ENCODE measurements around the gene SERPINB12.

Gene SERPINB12, protein sequence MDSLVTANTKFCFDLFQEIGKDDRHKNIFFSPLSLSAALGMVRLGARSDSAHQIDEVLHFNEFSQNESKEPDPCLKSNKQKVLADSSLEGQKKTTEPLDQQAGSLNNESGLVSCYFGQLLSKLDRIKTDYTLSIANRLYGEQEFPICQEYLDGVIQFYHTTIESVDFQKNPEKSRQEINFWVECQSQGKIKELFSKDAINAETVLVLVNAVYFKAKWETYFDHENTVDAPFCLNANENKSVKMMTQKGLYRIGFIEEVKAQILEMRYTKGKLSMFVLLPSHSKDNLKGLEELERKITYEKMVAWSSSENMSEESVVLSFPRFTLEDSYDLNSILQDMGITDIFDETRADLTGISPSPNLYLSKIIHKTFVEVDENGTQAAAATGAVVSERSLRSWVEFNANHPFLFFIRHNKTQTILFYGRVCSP

DNA sequence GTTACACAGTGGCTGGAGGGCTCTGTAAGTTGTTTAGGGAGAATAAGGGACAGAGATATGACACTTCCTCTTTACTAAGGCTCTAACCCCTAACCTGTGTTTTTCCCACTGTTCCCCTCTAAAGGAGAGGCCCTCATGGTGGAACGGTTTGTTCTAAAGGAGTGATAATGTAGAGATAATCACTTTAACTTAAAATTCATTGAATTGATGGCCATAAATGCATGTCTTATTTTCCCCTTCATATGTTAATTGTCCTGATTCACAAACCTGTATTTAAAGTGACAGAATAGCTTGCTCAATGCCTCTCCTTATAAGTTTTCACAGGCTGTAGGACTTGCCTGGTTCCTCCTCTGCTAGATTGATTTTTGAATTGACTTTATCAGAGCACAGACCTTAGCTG, at the start of gene SERPINB12:
TSS of gene SERPINB12 (plus strand) at position 301 of the 400 bp plus-strand sequence. CDS start 13,791 bp downstream, outside the sequence.
- no peak within 1 kb of the TSS for H3K27ac Mint-ChIP-seq
- H3K27me3 Mint-ChIP-seq = peaks cover 39% of the 10 kb centered on the region
- H3K9me3 Mint-ChIP-seq = no peaks in the 10 kb centered on the region
- H3K36me3 Mint-ChIP-seq (ENCODE audit: low read depth) = no peaks in the 10 kb centered on the region
- DNase-seq = no peak
- H3K4me3 Mint-ChIP-seq = no peak within 1 kb of the TSS
- no peaks in the 10 kb centered on the region for H3K4me1 Mint-ChIP-seq (ENCODE audit: low read depth)

- Mint-ChIP-seq H3K36me3 (ENCODE audit: low read depth) (no peaks in the 10 kb centered on the region), H3K4me3 (no peak overlapping the region), H3K27me3 (peaks cover 9% of the 10 kb centered on the region), H3K9me3 (no peaks in the 10 kb centered on the region), H3K27ac (no peak overlapping the region), H3K4me1 (ENCODE audit: low read depth) (no peaks in the 10 kb centered on the region)
- DNase-seq = no peak
Measured at GRCh38 chr18:63492851-63493250, 49.3 kb upstream of the SERPINB12 start.

DNA sequence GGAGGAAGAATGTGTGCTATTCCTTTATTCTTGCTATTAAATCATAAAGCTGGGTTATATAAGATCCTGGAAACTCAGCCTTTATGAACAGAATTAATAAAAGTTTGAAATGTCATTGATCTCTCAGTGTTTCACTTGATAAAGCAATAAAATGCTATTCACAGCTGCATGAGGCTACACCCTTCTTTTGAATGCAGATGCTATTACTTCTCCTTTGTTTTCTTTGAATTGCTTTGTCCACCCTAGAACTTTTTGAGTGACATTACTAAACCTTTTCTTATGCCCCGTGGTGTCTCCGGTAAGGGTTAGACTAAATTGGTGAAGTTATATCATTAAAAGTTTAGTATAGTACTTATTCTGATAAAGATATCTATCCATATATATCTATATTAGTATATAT, 46.5 kb upstream of the SERPINB12 start:
- no peaks in the 10 kb centered on the region for H3K4me1 Mint-ChIP-seq (ENCODE audit: low read depth)
- H3K27ac Mint-ChIP-seq = no peak overlapping the region

GRCh38 chr18:63505566-63506335, 36.4 kb upstream of the SERPINB12 start:
- H3K9me3 Mint-ChIP-seq = no peaks in the 10 kb centered on the region

More for the DNA sequence above, 46.5 kb upstream of the SERPINB12 start:
- Mint-ChIP-seq H3K36me3 (ENCODE audit: low read depth) (no peaks in the 10 kb centered on the region), H3K4me3 (no peak overlapping the region), H3K27me3 (peaks cover 6% of the 10 kb centered on the region), H3K9me3 (no peaks in the 10 kb centered on the region)
- DNase-seq = no peak

DNA sequence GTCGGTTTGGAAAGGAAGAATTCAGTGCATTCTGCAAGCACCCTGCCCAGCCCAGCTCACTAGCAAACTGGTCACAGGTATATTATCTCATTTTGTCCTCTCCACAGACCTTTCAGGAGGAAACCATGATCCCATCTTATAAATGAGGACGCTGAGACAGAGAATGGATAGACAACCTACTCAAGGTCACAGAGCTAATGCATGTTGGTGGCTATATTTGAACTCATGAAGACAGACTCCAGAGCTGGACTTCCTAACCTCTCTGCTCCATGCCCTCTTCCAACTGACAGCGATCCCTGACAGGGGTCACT, 35.9 kb upstream of the SERPINB12 start:
- no peak overlapping the region for H3K4me3 Mint-ChIP-seq
- DNase-seq = no peak
- no peak overlapping the region for H3K27ac Mint-ChIP-seq
- peaks cover 49% of the 10 kb centered on the region for H3K27me3 Mint-ChIP-seq
- H3K9me3 Mint-ChIP-seq = no peaks in the 10 kb centered on the region
- no peaks in the 10 kb centered on the region for H3K36me3 Mint-ChIP-seq (ENCODE audit: low read depth)
- no peaks in the 10 kb centered on the region for H3K4me1 Mint-ChIP-seq (ENCODE audit: low read depth)

More at GRCh38 chr18:63505566-63506335, 36.4 kb upstream of the SERPINB12 start:
- Mint-ChIP-seq H3K4me3 (no peak overlapping the region), H3K27ac (no peak overlapping the region), H3K27me3 (peaks cover 48% of the 10 kb centered on the region), H3K4me1 (ENCODE audit: low read depth) (no peaks in the 10 kb centered on the region), H3K36me3 (ENCODE audit: low read depth) (no peaks in the 10 kb centered on the region)
- no peak for DNase-seq

DNA sequence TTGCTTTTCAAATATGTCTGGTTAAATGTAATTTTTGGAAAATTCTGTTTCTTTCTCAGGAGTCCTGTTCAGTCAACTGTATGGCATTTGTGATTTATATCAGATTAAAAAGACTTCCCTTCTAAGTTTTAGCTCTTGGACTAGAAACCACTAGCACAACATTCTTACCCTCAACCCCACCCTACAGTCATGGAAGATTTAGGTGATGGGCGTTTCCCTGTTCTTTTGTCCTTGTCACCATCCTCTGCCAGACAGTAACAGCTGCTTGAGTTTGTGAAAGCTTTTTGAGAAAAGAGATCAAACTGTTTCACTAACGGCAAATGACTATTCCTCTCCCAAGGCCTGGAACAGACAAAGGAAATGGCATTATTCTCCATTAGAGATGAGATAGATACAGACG, 33.6 kb upstream of the SERPINB12 start:
- Mint-ChIP-seq H3K4me1 (ENCODE audit: low read depth) (no peaks in the 10 kb centered on the region), H3K27ac (no peak overlapping the region), H3K4me3 (no peak overlapping the region), H3K36me3 (ENCODE audit: low read depth) (no peaks in the 10 kb centered on the region), H3K9me3 (no peaks in the 10 kb centered on the region), H3K27me3 (peaks cover 57% of the 10 kb centered on the region)
- no peak for DNase-seq

- Mint-ChIP-seq H3K4me1 (ENCODE audit: low read depth) (no peaks in the 10 kb centered on the region), H3K9me3 (no peaks in the 10 kb centered on the region), H3K4me3 (no peak overlapping the region), H3K36me3 (ENCODE audit: low read depth) (no peaks in the 10 kb centered on the region), H3K27me3 (peaks cover 47% of the 10 kb centered on the region), H3K27ac (no peak overlapping the region)
- no peak for DNase-seq
Measured at GRCh38 chr18:63511285-63511684, 30.9 kb upstream of the SERPINB12 start.

- Mint-ChIP-seq H3K36me3 (ENCODE audit: low read depth) (no peaks in the 10 kb centered on the region), H3K4me3 (no peak overlapping the region), H3K9me3 (no peaks in the 10 kb centered on the region), H3K4me1 (ENCODE audit: low read depth) (peaks cover 3% of the 10 kb centered on the region), H3K27ac (no peak overlapping the region), H3K27me3 (peaks cover 35% of the 10 kb centered on the region)
- no peak for DNase-seq
Measured at GRCh38 chr18:63514326-63514725, 27.8 kb upstream of the SERPINB12 start.

GRCh38 chr18:63514888-63515678, 27.1 kb upstream of the SERPINB12 start:
- Mint-ChIP-seq H3K9me3 (no peaks in the 10 kb centered on the region), H3K36me3 (ENCODE audit: low read depth) (no peaks in the 10 kb centered on the region), H3K4me1 (ENCODE audit: low read depth) (peaks cover 3% of the 10 kb centered on the region), H3K4me3 (no peak overlapping the region), H3K27me3 (peaks cover 32% of the 10 kb centered on the region), H3K27ac (no peak overlapping the region)
- DNase-seq = no peak

- H3K9me3 Mint-ChIP-seq = no peaks in the 10 kb centered on the region
- no peak overlapping the region for H3K27ac Mint-ChIP-seq
- H3K4me3 Mint-ChIP-seq = no peak overlapping the region
- H3K36me3 Mint-ChIP-seq (ENCODE audit: low read depth) = no peaks in the 10 kb centered on the region
- peaks cover 3% of the 10 kb centered on the region for H3K4me1 Mint-ChIP-seq (ENCODE audit: low read depth)
- H3K27me3 Mint-ChIP-seq = peaks cover 24% of the 10 kb centered on the region
- DNase-seq = no peak
Measured at GRCh38 chr18:63515801-63516200, 26.4 kb upstream of the SERPINB12 start.

GRCh38 chr18:63518178-63519012, 23.8 kb upstream of the SERPINB12 start:
- peaks cover 18% of the 10 kb centered on the region for H3K27me3 Mint-ChIP-seq
- H3K27ac Mint-ChIP-seq = no peak overlapping the region
- H3K4me3 Mint-ChIP-seq = no peak overlapping the region
- H3K36me3 Mint-ChIP-seq (ENCODE audit: low read depth) = no peaks in the 10 kb centered on the region
- H3K4me1 Mint-ChIP-seq (ENCODE audit: low read depth) = peaks cover 3% of the 10 kb centered on the region
- H3K9me3 Mint-ChIP-seq = no peaks in the 10 kb centered on the region
- peak; percentile 41 for DNase-seq

GRCh38 chr18:63520053-63520685, 22.0 kb upstream of the SERPINB12 start:
- DNase-seq = no peak
- Mint-ChIP-seq H3K4me1 (ENCODE audit: low read depth) (peaks cover 3% of the 10 kb centered on the region), H3K36me3 (ENCODE audit: low read depth) (no peaks in the 10 kb centered on the region), H3K4me3 (no peak overlapping the region), H3K27ac (no peak overlapping the region), H3K27me3 (peaks cover 12% of the 10 kb centered on the region), H3K9me3 (no peaks in the 10 kb centered on the region)

DNA sequence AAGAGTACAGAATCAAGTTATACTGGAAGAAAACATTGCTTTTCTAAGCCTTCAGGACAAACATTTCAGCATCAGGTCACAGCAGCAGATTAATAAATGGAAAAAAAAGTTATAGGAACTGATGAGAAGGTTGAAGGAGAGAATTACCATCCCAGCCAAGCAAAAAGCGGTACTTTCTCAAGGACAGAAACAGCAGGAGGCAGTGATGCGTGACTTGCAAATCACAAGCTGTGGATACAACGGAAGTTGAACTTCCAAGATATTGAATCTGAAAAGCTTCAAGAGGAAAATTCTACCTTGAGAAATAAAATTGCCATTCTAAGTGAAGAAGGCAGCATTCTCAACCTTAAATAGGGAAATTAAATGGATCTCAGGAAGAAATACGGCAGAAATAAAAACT, 18.5 kb upstream of the SERPINB12 start:
- Mint-ChIP-seq H3K27ac (no peak overlapping the region), H3K4me3 (no peak overlapping the region), H3K27me3 (peaks cover 7% of the 10 kb centered on the region), H3K9me3 (no peaks in the 10 kb centered on the region), H3K4me1 (ENCODE audit: low read depth) (no peaks in the 10 kb centered on the region), H3K36me3 (ENCODE audit: low read depth) (no peaks in the 10 kb centered on the region)
- no peak for DNase-seq
